ENCODE results near the gene EMID1. TPM values are rescaled to one million over a fixed set of nuclear protein-coding genes. Genes with fewer than 3 reads are reported as not detected.

The EMID1 gene
- total RNA-seq, 3 donors from 2014 or later (not counting 1 experiment from before 2014, with no cell fraction given): 0.59 to 1.3 (median 0.65) TPM

DNA sequence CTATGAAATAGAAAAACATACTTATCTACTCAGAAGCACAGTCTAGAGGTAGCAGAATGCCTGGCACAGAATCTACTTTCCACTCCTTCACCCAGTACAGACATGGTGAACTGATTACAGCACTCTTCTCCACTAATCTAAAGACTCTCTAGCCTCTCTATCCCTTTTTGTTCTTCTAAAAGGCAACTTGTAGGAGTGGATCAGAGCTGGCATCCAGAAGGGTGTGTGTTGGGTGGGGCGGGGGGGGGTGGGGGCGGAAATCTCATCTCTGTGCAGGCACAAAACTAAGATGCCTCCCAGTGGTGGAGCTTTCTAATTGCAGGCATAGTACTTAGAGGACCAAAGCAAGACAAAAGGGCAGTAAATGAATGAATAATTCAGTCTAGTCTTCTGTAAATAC lies 11.5 kb upstream of the EMID1 start:
- intact Hi-C loops (cut with micrococcal nuclease): no loop called here
- no peak for ATAC-seq
- Histone ChIP-seq H3K36me3 (ENCODE audit: control insufficient read depth, insufficient read depth, low read length) (no peaks in the 10 kb centered on the region), H3K9me3 (ENCODE audit: control insufficient read depth, insufficient read depth, low read length) (no peaks in the 10 kb centered on the region), H3K27ac (ENCODE audit: low read length) (no peak overlapping the region), H3K4me1 (ENCODE audit: control insufficient read depth, insufficient read depth, low read length) (no peaks in the 10 kb centered on the region), H3K27me3 (ENCODE audit: control insufficient read depth, insufficient read depth, low read length) (no peaks in the 10 kb centered on the region), H3K4me3 (ENCODE audit: low read length) (no peak overlapping the region)
- TF ChIP-seq, protein P1, sequence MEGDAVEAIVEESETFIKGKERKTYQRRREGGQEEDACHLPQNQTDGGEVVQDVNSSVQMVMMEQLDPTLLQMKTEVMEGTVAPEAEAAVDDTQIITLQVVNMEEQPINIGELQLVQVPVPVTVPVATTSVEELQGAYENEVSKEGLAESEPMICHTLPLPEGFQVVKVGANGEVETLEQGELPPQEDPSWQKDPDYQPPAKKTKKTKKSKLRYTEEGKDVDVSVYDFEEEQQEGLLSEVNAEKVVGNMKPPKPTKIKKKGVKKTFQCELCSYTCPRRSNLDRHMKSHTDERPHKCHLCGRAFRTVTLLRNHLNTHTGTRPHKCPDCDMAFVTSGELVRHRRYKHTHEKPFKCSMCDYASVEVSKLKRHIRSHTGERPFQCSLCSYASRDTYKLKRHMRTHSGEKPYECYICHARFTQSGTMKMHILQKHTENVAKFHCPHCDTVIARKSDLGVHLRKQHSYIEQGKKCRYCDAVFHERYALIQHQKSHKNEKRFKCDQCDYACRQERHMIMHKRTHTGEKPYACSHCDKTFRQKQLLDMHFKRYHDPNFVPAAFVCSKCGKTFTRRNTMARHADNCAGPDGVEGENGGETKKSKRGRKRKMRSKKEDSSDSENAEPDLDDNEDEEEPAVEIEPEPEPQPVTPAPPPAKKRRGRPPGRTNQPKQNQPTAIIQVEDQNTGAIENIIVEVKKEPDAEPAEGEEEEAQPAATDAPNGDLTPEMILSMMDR (IDR thresholded peaks at IDR 0.05): no peak
- no peaks in the 10 kb centered on the region for H3K27me3 Mint-ChIP-seq (ENCODE audit: low read depth in 2 of 2)
- no peak overlapping the region for H3K4me3 Mint-ChIP-seq
- 95% methylated on average over 2 of the region's 2 CpGs for WGBS (ENCODE audit: insufficient coverage)
- H3K27ac Mint-ChIP-seq: no peak overlapping the region
- peaks cover 0 to 5% of the 10 kb centered on the region in 2 donors for H3K4me1 Mint-ChIP-seq
- DNase-seq: no peak
- no peaks in the 10 kb centered on the region for H3K9me3 Mint-ChIP-seq
- no peaks in the 10 kb centered on the region for H3K36me3 Mint-ChIP-seq

DNA sequence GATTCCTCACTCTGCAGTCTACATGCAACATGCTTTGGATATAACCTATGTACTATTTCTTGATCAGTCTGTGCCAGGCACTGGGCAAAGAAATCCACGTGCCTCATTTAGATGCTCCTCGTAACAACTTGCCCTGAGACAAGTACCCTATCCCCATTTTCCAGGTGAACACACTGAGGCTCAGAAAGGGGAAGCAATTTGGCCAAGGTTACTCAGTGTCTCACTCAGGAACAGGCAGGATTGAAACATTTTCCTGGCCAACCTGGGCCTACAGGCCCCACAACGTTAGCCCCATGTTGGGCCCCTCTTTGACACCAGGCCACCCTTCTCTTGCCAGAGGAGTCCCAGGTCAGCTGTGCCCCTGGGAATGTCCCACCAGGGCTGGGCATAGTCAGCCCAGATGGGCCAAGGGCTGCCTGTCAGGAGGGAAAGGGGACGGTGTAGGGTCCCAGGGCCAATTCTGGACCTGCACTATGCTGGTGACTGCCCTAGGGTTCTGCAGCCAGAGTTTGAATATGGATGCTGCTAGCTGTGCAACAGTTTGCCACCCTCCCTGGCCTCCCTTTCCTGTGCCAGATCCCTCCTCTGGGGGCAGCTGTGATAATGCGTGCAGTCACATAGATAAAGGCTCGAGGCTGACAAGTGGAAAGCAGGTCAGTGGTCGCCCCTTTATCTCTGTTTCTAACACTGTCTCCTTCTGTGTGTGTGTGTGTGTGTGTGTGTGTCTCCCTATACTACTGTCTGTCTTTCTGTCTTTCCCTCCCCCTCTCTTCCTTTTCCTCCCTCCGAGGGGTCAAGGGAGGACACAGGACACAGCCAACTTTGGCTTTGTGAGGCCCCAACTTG lies 10.4 kb upstream of the EMID1 start:
- no peaks in the 10 kb centered on the region for H3K9me3 ChIP-seq (ENCODE audit: control insufficient read depth, insufficient read depth, low read length)
- Mint-ChIP-seq H3K4me1 (peaks cover 0 to 5% of the 10 kb centered on the region in 2 donors), H3K27me3 (ENCODE audit: low read depth in 2 of 2) (no peaks in the 10 kb centered on the region), H3K27ac (no peak overlapping the region), H3K4me3 (no peak overlapping the region), H3K36me3 (no peaks in the 10 kb centered on the region), H3K9me3 (no peaks in the 10 kb centered on the region)
- TF ChIP-seq, protein P1 (IDR thresholded peaks at IDR 0.05): no peak
- no peak overlapping the region for H3K4me3 ChIP-seq (ENCODE audit: low read length)
- WGBS (ENCODE audit: insufficient coverage): 72% methylated on average over 6 of the region's 8 CpGs
- DNase-seq (no peak), ATAC-seq (peak in 2 of 3 donors; percentile 19 to 70)
- intact Hi-C loops (cut with micrococcal nuclease): no loop called here
- H3K27ac ChIP-seq (ENCODE audit: low read length): no peak overlapping the region
- no peaks in the 10 kb centered on the region for H3K4me1 ChIP-seq (ENCODE audit: control insufficient read depth, insufficient read depth, low read length)
- H3K27me3 ChIP-seq (ENCODE audit: control insufficient read depth, insufficient read depth, low read length): no peaks in the 10 kb centered on the region
- no peaks in the 10 kb centered on the region for H3K36me3 ChIP-seq (ENCODE audit: control insufficient read depth, insufficient read depth, low read length)

DNA sequence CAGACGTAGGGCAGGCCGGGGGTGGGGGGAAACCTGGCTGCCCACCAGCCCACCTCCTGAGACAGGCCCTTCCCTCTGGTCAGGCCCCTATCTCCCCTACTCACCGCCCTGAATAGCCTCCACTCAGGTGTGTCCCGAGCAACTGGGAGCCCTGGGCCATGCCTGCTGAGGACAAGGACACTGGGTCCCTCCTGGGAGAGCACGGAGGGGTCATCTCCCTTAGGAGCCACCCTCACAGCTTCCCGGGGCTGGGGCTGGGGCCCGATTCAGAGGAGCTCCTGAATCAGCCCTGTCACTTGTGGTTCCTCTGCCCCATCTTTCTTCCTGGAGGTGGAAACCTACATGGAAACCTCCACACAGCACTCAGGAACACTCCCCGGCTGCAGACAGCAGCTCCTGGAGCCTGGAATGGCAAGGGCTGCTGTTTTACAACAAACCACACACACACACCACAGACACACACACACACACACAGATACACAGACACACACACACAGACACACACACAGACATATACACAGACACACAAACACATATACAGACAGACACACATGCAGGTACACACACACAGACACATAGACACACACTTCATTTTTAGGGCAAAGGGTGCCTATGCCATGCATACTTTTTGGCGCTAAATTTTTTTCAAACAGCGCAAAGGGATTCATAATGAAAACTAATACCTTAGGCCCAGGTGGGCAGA lies 9.6 kb upstream of the EMID1 start:
- Mint-ChIP-seq H3K4me1 (peaks cover 0 to 6% of the 10 kb centered on the region in 2 donors), H3K4me3 (no peak overlapping the region), H3K27ac (no peak overlapping the region), H3K9me3 (no peaks in the 10 kb centered on the region), H3K36me3 (no peaks in the 10 kb centered on the region), H3K27me3 (ENCODE audit: low read depth in 2 of 2) (no peaks in the 10 kb centered on the region)
- H3K27ac ChIP-seq (ENCODE audit: low read length): no peak overlapping the region
- H3K36me3 ChIP-seq (ENCODE audit: control insufficient read depth, insufficient read depth, low read length): no peaks in the 10 kb centered on the region
- 58% methylated on average over 10 of the region's 10 CpGs for WGBS (ENCODE audit: insufficient coverage)
- no peak overlapping the region for H3K4me3 ChIP-seq (ENCODE audit: low read length)
- intact Hi-C loops (cut with micrococcal nuclease): no loop called here
- ATAC-seq: peak in 1 of 3 donors; percentile 46
- no peaks in the 10 kb centered on the region for H3K9me3 ChIP-seq (ENCODE audit: control insufficient read depth, insufficient read depth, low read length)
- H3K27me3 ChIP-seq (ENCODE audit: control insufficient read depth, insufficient read depth, low read length): no peaks in the 10 kb centered on the region
- DNase-seq: no peak
- TF ChIP-seq, protein P1 (IDR thresholded peaks at IDR 0.05): no peak
- H3K4me1 ChIP-seq (ENCODE audit: control insufficient read depth, insufficient read depth, low read length): no peaks in the 10 kb centered on the region

Measured in natural killer cell (primary cell).